ENCODE measurements around the gene CSAD. TPM values are rescaled to one million over a fixed set of nuclear protein-coding genes. Genes with fewer than 3 reads are reported as not detected.
"Not testable (repeated sequence)": the region's sequence is repeated elsewhere in the genome, so short reads cannot be mapped to it uniquely, and the experiment has no call there.

CSAD gene
- polyA plus RNA-seq, 5 donors = 71.4 to 117 (median 80.3) TPM

DNA sequence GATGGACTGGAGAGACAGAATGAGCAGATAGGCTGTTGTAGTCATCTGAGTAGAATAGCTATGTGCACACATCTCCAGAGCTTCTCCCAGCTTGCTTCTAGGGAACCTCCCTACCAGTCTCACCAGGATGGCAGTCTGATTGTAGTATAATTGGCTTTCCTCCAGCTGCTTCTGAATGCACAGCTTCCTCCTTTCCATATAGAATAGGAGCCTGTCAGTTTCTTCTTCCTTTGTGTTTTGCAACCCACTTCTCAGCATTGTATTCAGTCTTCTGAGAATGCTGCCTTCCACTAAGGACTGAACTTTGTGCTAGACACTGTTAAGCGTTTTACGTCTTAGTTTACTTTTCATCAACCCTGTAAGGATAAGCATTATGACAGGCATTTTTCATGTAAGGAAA is 2.2 kb upstream of the CSAD start:
- no peak for DNase-seq

DNA sequence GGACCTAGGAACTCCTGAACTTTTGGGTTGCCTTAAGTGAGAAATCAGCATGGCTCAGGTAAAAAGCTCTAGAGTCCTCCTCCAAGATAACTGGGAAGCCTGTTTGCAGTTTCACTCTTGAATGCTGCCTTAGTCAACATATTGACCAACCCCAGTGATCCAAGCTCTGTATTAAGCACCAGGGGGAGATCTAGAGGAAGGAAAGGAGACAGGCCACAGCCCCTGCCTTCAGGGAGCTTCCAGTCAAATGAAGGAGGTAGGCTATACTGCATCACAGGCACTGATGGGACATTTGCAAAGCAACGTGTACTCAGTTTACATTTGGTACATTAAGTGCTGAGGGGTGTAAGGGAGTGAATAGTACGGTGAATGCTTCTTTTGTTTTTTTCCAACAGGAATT is 1.2 kb upstream of the CSAD start:
- DNase-seq = no peak

DNA sequence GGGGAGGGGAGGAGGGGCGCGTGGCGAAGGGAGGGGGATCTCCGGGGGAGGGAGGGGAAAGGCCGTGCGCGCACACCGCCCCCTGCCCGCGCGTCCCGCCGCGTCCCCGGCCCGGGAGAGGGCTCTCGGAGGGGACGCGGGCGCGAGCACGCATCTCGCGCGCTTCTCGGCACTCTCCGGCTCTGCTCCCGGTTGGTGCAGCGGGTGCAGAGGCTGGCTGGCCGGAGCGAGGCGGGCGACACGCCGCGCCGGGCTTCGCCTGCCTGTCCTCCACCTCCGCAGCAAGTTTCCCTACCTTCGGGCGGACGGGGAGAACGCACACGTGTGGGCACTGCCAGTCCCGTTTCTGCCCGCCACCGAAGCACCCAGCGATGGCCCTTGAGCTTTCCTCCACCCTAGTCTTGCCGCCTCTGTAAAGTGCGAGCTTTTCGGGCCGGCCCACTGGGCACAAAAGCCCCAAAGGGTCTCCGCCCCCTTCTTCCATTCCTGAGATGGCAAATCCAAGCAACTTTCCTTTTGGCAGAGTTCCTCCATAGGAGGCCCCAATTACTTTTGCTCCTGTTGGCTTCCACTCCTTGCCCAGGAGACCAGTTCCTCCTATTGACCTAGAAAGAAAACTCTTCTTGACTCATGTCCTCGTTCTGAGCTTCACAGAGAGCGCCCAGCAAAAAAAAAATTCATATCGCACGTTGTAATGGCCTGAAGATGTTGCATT is 363 bp upstream of the CSAD start:
- DNase-seq = peak; percentile 85 to 87

DNA sequence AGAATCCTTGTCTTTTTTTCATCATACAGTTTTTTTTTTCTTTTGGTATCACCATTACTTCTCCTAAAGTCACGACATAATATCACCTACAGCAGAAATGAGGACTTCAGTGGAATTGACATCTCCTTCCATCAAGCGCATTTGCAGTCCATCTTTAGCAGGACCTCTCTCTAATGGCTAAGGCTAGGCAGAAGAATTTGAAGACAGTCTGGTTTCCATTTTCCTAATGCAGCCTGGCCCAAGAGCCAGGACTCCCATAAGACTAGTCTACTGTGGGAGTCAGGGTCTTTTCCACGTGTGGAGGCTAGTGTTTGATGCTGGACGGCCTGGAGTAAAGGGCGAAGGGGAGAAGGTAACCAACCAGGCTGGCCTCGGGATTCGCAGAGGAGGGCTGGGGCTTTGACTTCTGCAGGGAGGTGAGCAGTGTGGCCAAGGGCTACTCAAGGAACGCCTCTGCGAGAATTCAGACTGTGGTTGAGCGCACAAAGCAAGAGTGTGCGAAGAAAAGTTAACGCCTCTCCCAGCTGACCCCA is 972 bp downstream of the CSAD start:
- no peak for DNase-seq

DNA sequence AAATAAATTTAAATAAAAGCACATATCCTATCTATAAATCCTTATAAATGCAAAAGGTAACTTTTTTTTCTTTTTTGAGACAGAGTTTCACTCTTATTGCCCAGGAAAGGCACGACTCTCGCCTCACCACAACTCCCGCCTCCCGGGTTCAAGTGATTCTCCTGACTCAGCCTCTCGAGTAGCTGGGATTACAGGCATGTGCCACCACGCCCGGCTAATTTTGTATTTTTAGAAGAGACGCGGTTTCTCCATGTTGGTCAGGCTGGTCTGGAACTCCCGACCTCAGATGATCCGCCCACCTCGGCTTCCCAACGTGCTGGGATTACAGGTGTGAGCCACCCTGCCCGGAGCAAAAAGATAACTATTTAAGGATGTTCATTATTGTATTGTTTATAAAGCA is 1.9 kb downstream of the CSAD start:
- not testable (repeated sequence) for DNase-seq

DNA sequence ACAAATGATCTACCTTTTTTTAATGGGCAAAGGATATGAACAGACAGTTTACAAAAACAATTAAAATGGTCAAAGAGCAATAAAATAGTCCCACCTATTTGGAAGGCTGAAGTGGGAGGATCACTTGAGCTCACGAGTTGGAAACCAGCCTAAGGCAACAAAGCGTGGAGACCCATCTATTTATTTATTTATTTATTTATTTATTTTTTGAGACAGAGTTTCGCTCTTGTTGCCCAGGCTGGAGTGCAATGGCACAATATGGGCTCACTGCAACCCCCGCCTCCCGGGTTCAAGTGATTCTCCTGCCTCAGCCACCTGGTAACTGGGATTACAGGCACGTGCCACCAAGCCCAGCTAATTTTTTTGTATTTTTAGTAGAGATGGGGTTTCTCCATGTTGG is 3.3 kb downstream of the CSAD start:
- not testable (repeated sequence) for DNase-seq

DNA sequence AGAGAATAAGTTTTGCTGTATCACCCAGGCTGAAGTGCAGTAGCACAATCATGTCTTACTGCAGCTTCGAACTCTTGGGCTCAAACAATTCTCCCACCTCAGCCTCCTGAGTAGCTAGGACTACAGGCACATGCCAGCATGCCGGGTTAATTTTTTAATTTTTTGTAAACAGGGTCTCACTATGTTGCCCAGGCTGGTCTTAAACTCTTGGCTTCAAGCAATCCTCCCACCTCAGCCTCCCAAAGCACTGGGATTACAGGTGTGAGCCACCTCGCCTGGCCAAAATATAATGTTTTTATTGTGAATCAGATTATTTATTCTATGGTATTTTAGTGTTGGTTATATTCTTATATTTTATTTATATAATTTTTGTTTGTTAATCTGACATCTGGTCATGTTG is 4.0 kb downstream of the CSAD start:
- DNase-seq = no peak

DNA sequence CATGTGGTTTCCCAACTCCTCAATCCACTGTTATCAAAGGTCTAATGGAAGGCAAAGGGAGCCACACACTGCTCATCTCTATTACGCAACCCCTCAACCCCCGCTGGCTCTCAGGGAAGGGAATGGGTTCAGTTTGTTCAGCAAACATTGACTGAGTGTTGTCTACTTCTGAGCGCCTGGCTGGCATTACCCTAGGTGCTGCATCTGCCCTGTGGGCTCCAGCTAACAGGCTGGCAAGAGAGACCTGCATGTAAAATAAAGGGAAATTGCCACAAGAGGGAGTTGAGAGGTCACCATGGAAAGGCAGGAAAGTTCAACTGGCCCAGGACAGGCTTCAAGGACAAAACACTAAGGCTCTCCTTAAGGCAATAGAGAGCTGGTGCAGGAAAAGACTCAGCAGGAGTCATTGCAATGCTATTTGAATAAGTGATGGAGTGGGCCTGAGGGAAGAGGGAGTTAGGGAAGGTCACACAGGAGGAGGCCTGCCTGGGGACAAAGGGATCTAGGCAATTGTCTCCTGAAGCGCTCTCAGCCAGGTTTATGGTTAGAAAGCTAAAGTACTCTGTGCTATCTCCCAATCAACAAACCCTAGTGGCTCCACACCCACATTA is 5.7 kb downstream of the CSAD start:
- no peak for DNase-seq

DNA sequence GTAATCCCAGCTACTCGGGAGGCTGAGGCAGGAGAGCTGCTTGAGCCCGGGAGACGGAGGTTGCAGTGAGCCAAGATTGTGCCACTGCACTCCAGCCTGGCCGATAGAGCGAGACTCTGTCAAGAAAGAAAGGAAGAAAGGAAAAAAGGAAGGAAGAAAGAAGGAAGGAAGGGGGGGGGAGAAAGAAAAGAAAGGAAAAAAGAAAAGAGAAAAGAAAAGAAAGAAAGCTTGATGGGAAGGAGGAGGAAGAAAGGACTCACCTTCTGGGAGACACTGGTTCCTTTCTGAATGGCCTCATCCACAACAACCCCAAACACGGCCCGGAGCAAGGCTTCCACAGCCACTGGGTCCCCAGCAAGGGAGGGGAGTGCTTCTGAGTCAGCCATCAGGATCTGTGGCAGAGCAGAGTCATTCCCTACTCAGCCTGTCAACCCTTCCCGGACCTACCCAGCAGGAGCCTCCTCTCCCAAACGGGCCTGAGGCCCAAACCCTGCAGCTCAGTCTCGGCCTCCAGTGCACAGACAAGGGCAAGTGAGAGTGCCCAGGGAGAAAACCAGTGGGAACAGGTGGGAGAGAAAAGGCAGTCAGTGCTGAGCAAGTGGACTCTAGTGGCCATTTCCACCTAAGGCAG is 7.5 kb downstream of the CSAD start:
- no peak for DNase-seq

DNA sequence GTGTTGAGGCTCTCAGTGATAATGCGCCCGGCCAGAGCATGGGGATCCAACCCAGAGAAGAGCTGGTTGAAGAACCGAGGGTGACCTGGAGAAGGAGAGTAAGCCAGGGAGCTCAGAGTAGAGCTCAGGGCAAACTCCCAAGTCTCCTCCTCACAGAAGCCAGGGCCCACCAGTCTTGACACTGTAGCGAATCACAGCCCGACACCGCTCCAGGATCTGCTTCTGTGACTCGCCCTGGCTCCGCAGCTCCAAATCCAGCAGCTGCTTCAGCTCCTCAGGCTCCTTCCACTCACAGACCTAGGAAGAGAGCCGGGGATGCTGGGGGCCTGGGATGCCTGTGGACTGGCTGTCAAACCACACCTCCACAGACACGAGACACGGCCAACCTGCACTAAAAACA is 8.4 kb downstream of the CSAD start:
- no peak for DNase-seq

DNA sequence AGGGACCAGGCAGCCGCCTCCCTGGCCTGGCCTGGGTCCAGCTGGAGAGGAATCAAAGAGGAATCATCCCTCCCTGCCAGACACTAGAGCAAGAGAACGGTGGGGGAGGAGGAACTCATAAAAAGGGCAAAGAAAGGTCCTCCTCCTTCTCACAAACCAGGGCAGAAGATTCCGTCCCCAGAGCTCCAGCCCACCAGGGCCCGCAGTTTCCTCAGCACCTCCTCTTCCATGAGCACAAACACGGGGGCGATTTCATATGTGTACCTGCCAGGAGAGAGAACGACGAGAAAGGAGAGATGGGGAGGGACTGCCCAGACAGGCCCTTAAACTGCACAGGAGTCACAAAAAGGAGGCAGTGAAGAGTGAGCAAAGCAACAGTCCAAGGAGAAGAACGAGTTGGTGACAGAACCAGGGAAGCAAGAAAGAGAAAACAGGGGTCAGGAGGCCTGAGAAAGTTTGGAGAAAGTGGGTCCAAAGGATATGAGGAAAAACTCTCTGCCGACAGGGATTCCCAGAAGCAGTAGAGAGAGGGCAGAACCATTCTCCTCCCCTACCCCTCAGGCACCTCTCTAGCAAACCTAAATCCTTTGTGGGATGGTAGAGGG is 8.9 kb downstream of the CSAD start:
- DNase-seq = no peak

DNA sequence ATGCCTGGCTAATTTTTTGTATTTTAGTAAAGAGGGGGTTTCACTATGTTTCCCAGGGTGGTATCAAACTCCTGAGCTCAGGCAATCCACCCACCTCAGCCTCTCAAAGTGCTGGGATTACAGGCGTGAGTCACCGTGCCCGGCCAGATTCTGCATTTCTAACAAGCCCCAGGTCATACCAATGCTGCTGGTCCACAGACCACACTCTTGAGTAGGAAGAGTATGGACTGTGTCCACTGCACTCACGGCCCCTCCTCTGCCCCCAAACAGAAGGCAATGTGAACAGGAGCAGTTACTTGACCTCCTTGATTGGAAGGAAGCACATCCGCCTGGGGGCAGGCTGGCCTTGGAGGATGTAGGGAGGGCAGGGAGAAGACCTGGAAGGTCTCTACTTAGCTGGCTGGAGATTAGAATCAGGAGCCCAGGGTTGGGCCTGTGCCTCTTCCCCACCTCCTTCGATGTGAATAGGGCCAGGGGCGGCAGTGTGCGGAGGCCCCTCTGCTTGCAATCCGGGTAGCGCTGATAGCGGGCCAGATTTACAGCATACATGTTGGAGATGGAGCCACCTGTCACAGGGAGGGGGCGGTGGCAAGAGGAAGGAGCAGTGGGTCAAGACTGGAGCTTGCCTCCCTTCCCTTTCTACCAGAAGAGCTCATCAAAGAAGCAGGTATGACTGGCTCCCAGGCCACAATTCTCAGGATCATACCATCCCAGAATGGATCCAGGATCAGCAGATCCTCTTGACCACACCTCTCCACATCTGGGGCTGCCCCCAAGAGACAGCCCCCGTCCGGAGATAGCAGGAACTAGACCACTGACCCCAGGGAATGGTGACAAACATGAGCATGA is 9.6 kb downstream of the CSAD start:
- no peak for DNase-seq

DNA sequence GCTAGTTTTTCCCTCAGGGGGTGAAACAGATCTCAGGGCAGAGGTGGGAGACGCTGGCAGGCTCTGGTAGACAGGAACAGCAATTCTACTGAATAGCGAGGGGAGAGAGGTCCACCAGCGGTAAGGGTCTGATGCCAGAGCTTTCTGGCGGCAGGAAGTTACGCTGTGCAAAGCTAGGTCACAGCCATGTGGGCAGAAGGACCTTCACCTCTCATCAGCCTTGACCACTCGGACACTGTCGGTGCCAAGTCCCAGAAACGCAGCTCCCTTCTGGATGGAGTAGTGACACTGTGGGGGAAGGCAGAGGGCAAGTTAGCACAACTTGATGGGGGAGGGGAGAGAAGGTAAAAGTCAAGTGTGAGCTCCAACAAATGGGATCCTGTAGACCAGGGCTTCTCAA is 10.5 kb downstream of the CSAD start:
- DNase-seq = no peak

DNA sequence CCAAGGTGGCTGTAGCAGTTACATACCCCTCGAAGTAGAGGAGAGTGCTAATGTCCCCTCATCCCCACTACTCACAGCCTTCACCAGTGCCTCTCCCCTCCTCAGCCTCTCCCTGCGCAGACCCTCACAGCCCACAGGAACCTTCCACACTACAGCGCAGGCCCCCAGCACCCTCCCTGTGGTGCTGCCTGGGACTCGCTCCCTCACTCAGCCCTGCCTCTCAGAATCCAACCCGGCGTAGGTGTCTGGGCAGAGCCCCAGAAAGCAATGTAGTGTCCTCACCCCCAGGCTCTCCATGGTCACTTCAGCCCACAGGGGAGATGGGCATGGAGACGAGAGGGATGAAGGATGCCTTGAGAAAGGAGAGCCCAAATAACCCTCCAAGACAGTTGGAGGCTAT is 11.1 kb downstream of the CSAD start:
- DNase-seq = no peak

DNA sequence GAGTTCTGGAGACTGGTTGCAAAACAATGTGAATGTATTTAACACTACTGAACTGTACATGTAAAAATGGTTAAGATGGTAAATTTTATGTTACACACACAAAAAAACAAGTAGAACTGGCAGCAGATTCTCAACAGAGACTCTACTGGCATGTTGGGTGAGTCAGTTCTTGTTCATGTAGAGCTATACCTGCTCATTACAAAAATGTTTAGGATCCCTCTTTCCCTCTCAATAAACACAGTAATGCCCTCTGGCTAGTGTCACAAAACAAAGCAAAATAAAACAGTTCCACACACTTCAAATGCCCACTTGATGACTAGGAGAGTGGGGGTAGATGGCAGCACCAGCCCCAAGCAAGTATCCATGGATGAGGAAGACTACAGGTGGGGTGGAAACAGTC is 13.9 kb downstream of the CSAD start:
- no peak for DNase-seq

DNA sequence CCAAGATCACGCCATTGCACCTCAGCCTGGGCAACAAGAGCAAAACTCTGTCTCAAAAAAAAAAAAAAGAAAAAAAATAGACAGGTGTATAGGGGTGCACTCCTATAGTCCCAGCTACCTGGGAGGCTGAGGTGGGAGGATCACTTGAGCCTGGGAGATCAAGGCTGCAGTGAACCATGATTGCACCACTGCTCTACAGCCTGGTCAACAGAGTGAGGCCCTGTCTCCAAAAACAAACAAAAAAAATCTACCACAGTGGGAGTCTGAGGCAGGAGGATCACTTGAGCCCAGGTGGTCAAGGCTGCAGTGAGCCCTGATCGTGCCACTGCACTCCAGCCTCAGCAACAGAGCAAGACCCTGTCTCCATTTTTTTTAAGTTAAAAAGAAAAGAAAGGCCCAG is 17.7 kb downstream of the CSAD start:
- not testable (repeated sequence) for DNase-seq

DNA sequence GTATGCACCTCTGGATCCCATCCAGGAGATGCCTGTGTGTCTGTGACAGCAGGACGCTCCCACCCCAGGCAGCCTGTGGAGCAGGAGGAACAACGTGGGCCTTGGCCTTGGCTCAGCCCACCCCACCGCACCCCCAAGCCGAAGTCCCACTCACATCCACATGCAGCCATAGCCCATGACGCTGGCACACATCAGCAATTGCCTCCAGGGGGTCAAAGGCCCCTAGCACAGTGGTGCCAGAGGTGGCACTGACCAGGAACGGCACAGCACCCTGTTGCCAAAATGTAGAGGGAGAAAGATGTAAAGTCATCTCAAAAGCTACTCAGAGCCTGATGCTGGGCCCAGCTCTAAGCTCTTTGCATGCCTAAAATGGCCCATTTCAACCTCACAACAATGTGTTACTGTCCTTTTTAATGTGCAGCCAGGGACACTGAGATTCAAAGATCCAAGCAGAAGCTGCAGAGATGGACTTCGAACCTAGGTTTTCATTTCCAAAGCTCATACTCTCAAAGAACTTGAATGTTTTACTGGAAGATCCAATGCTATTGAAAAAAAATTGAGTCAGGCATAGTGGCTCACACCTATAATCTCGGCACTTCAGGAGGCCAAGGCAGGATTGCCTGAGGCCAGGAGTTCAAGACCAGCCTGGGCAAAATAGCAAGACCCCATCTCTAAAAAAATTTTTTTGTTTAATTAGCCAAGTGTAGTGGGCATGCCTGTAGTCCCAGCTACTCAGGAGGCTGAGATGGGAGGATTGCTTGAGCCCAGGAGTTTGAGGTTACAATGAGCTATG is 19.4 kb downstream of the CSAD start:
- DNase-seq = no peak

DNA sequence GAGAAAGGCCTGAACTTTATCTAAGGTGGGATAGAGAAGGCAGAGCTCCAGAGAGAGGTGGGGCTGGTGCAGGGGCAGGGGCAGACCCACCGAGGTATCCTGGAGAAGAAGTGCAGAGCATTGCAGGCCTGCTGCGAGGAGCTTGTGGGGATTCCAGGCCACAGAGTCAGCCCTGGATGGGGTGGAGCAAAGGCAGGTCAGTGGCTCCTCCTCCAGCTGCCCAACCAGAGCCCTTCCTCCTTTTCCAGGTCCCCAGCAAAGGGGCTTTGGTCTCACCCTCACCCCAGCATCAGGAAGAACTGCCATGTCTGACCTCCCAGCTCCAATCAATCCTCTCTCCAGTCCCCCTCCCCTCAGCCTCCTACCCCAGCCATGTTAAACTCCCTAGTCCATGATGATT is 20.1 kb downstream of the CSAD start:
- no peak for DNase-seq

DNA sequence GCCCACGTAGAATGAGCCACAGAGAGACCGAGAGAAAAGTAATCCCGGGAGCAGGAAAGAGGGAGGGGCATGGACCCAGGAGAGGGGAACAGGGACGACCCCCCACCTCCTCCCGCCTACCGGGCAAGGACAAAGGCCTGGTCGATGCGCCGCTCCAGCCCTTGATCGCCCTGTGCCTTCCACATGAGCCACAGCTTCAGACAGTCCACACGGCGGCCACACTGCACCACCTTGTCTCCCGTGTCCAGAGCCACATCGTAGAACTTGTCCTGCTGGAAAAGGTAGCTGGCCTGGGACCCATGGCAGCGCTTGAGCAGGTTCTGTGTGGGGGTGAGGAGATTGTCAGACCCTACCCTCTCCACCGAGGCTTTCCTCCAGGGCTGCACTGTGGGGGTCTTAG is 20.7 kb downstream of the CSAD start:
- DNase-seq = no peak

DNA sequence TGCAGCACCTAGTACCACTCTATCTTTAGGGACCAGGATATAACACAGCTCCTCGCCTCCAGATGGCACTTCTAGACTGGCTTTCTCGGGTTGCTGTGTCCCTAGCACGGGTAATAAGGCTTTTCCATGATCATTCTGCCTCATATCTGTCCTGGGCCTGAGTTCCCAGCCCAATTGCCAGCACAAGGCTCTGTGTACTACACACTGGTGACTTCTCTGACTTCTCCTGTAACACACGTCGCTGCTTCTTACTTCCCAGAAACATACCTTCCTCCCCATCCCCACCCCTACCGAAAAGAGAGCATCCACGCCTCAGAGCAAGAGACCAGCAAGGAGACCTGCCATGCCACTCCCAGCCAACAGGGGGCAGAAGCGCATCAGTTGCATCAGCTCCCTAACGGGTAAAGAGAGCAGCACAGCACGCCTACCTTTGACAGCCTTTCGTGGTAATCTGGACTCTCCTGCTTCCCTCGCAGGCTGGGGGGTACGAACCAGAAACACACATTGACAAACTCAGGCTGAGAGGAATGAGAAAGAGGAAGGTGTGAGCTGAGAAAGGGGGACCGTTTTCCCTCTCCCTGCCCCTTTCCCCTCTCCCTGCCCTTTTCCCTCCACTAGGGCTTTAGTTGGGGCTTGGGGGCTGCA is 21.4 kb downstream of the CSAD start:
- peak; percentile 12 to 55 for DNase-seq

Measured in right lung (tissue), 5 donors.